Endodermal cell (in vitro differentiated cells): ENCODE results near the gene XIRP2. TPM values are rescaled to one million over a fixed set of nuclear protein-coding genes. Genes with fewer than 3 reads are reported as not detected.

Source experiments
- DNase-seq: peaks from one replicate; pipeline ENCODE4 v3.0.0-alpha.2; 2017
- H3K27ac ChIP-seq: 2 replicates; pipeline ENCODE4 v1.5.1; 2013; ENCODE audit warnings: mild to moderate bottlenecking, low read depth, low read length, moderate library complexity
- H3K27me3 ChIP-seq: 2 replicates; pipeline ENCODE4 v1.6.1; 2013; ENCODE audit warnings: mild to moderate bottlenecking, low read length, moderate library complexity; ENCODE audit not compliant: insufficient read depth, control insufficient read depth, poor library complexity, severe bottlenecking
- H3K36me3 ChIP-seq: 2 replicates; pipeline ENCODE4 v1.7.0; 2013; ENCODE audit warnings: mild to moderate bottlenecking, low read length, moderate library complexity; ENCODE audit not compliant: control insufficient read depth, insufficient read depth
- H3K4me1 ChIP-seq: one replicate; pipeline ENCODE4 v1.7.0; 2013; ENCODE audit warnings: low read length; ENCODE audit not compliant: control insufficient read depth, insufficient read depth
- H3K4me3 ChIP-seq: 2 replicates; pipeline ENCODE4 v1.5.1; 2013; ENCODE audit warnings: mild to moderate bottlenecking, low read length, moderate library complexity
- H3K9ac ChIP-seq: 2 replicates; pipeline ENCODE4 v1.6.1; 2013; ENCODE audit warnings: mild to moderate bottlenecking, low read length, moderate library complexity; ENCODE audit not compliant: poor library complexity, severe bottlenecking; ENCODE audit errors: extremely low read depth
- H3K9me3 ChIP-seq: 2 replicates; pipeline ENCODE4 v1.6.1; 2013; ENCODE audit warnings: mild to moderate bottlenecking, low read length, moderate library complexity; ENCODE audit not compliant: control insufficient read depth
- H3K27ac Mint-ChIP-seq: 2 replicates; pipeline ENCODE4 v1.8.0; 2020; ENCODE audit warnings: mixed read lengths
- H3K27me3 Mint-ChIP-seq: 2 replicates; pipeline ENCODE4 v1.8.0; 2021; ENCODE audit warnings: mild to moderate bottlenecking, mixed read lengths; ENCODE audit not compliant: insufficient read depth
- H3K36me3 Mint-ChIP-seq: 2 replicates; pipeline ENCODE4 v1.8.0; 2020; ENCODE audit warnings: low read depth, mixed read lengths
- H3K4me1 Mint-ChIP-seq: 2 replicates; pipeline ENCODE4 v1.8.0; 2020; ENCODE audit warnings: mixed read lengths
- H3K4me3 Mint-ChIP-seq: 2 replicates; pipeline ENCODE4 v1.8.0; 2020; ENCODE audit warnings: mild to moderate bottlenecking, moderate library complexity, mixed read lengths
- H3K9me3 Mint-ChIP-seq: 2 replicates; pipeline ENCODE4 v1.8.0; 2020; ENCODE audit warnings: mild to moderate bottlenecking, mixed read lengths
- WGBS, 2 experiments: methylation state at CpG; one replicate each; pipeline versions ENCODE4 v1.1.5 to v1.1.7; 2013; ENCODE audit warnings: missing lambda C conversion rate in 2 of 2, mixed read lengths in 1 of 2; ENCODE audit not compliant: insufficient coverage in 1 of 2, insufficient read length in 1 of 2; 5-methylcytosine and 5-hydroxymethylcytosine counted together
- total RNA-seq, 2 donors: library from RNA; stranded (reverse); fragmentation: NEBNext Ultra II Directional in 1 of 2; extraction: Animal tissue kit (Norgen Biotek cat#: 25700) in 1 of 2; gene quantifications; 2 replicates in 1 of 2; 3 replicates in 1 of 2; pipeline ENCODE4 v1.2.1, GENCODE V29; 2021
- TF ChIP-seq, protein P1 (sequence below): fragments of 200-600 bp; sonication (generic); conservative IDR thresholded peaks from 2 replicates; pipeline ENCODE4 v1.5.0; 2021; ENCODE audit warnings: antibody characterized with exemption, mild to moderate bottlenecking

XIRP2 gene
- total RNA-seq, 2 donors from 2014 or later = not detected

DNA sequence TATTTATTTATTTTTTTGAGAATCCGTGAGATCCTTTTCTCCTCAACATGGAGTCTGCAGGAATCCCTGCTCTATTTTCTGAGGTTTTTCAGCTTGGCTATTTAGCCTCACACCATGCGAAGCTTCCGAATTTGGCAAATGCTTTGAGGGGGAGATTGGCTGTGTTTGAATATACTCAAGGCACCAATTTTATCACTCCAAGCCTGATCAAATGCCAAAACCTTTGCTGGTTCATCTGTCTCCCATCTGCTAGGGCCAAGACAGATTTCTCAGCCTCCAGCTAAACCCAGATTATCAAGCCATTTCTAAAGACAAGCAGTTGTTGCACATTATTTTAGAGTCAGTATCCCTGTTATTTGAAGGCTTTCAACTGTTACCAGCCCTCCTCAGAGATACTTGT is 295.7 kb downstream of the XIRP2 start:
- Histone ChIP-seq H3K36me3 (no peaks in the 10 kb centered on the region), H3K9me3 (no peaks in the 10 kb centered on the region), H3K27ac (no peak overlapping the region), H3K27me3 (no peaks in the 10 kb centered on the region), H3K4me1 (no peaks in the 10 kb centered on the region), H3K4me3 (no peak overlapping the region), H3K9ac (no peak overlapping the region)
- no peak overlapping the region for H3K4me3 Mint-ChIP-seq
- TF ChIP-seq, protein P1, sequence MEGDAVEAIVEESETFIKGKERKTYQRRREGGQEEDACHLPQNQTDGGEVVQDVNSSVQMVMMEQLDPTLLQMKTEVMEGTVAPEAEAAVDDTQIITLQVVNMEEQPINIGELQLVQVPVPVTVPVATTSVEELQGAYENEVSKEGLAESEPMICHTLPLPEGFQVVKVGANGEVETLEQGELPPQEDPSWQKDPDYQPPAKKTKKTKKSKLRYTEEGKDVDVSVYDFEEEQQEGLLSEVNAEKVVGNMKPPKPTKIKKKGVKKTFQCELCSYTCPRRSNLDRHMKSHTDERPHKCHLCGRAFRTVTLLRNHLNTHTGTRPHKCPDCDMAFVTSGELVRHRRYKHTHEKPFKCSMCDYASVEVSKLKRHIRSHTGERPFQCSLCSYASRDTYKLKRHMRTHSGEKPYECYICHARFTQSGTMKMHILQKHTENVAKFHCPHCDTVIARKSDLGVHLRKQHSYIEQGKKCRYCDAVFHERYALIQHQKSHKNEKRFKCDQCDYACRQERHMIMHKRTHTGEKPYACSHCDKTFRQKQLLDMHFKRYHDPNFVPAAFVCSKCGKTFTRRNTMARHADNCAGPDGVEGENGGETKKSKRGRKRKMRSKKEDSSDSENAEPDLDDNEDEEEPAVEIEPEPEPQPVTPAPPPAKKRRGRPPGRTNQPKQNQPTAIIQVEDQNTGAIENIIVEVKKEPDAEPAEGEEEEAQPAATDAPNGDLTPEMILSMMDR = no peak
- H3K27ac Mint-ChIP-seq = no peak overlapping the region
- no peaks in the 10 kb centered on the region for H3K27me3 Mint-ChIP-seq
- H3K4me1 Mint-ChIP-seq = no peaks in the 10 kb centered on the region
- H3K36me3 Mint-ChIP-seq = no peaks in the 10 kb centered on the region
- no peak for DNase-seq
- H3K9me3 Mint-ChIP-seq = no peaks in the 10 kb centered on the region
- 84 to 88% methylated on average over 1 to 3 of the region's 3 CpGs for WGBS, 2 experiments

DNA sequence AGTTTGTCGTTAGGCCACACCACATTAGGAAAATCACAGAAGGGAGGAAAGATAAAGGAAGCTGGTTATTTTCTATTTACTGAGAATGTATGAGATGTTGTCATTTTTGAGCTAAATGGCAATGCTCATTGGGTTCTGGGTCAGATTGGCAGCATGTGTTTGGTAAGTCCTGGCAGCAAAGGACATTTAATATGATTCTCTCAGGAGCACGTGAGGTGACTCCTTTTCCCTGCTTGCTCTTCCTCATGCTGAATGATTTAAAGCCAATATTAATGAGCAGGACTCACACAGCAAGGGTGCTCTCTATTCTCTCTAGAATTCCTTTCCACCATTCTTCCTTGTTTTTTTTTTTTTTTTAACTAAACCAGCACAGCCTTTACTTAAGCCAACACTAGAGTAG is 298.2 kb downstream of the XIRP2 start:
- DNase-seq = no peak
- Mint-ChIP-seq H3K36me3 (no peaks in the 10 kb centered on the region), H3K27me3 (no peaks in the 10 kb centered on the region), H3K4me1 (peaks cover under 1% of the 10 kb centered on the region), H3K27ac (no peak overlapping the region), H3K4me3 (no peak overlapping the region), H3K9me3 (no peaks in the 10 kb centered on the region)
- Histone ChIP-seq H3K36me3 (no peaks in the 10 kb centered on the region), H3K9me3 (no peaks in the 10 kb centered on the region), H3K27me3 (no peaks in the 10 kb centered on the region), H3K4me1 (no peaks in the 10 kb centered on the region), H3K27ac (no peak overlapping the region), H3K4me3 (no peak overlapping the region), H3K9ac (no peak overlapping the region)
- WGBS, 2 experiments = 60 to 95% methylated on average over 2 of the region's 2 CpGs
- TF ChIP-seq, protein P1 = no peak

DNA sequence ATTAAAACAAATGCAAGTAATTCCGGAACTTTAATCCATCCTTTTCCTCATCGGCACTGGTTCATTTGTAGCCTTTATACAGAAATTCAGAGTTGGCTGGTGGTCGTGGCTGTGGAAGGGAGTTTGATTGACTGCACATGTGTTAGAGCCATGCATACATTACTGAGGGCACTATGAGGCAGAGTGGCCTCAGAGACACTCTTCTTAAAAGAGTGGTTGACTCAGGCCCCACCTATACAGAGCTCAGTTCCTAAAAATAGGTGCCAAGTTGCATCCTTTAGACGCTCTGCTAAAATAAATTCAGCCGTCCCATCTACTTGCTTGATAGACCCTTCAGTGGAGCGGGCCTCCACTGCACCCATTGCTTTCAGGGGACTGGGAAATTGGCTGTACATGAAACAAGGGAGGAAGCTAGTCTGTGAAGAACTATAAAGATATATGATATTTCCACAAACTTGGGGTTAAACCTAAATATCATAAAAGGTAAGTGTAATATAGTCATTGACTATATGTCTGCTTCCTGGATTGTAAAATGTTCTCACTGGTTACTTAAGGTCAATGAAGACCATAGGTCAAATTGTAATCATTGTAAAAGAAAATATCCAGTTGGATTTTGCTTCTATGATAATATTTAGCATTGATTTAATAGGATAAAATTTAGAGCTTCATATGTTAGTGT is 298.9 kb downstream of the XIRP2 start:
- H3K36me3 ChIP-seq = no peaks in the 10 kb centered on the region
- no peaks in the 10 kb centered on the region for H3K27me3 Mint-ChIP-seq
- no peaks in the 10 kb centered on the region for H3K9me3 ChIP-seq
- H3K4me1 ChIP-seq = no peaks in the 10 kb centered on the region
- H3K27me3 ChIP-seq = no peaks in the 10 kb centered on the region
- no peak overlapping the region for H3K4me3 Mint-ChIP-seq
- no peaks in the 10 kb centered on the region for H3K36me3 Mint-ChIP-seq
- no peak for DNase-seq
- TF ChIP-seq, protein P1 = no peak
- no peak overlapping the region for H3K27ac Mint-ChIP-seq
- no peaks in the 10 kb centered on the region for H3K9me3 Mint-ChIP-seq
- WGBS, 2 experiments = 91% methylated on average over 6 of the region's 6 CpGs; no CpG with 5 or more reads in 1 of the 2 experiments
- no peak overlapping the region for H3K9ac ChIP-seq
- no peak overlapping the region for H3K4me3 ChIP-seq
- H3K27ac ChIP-seq = no peak overlapping the region
- peaks cover 3% of the 10 kb centered on the region for H3K4me1 Mint-ChIP-seq
